Activated naive CD4-positive, alpha-beta T cell treated with anti-CD3 and anti-CD28 coated beads, Interleukin-2, amount 50 U/mL, for 16 hours (primary cell): ENCODE data around the gene MAP4K4.

Source experiments
- DNase-seq: peaks from one replicate; pipeline ENCODE4 v3.0.0-alpha.2; 2020

Gene MAP4K4

GRCh38 chr2:101693991-101694588 is 3.4 kb upstream of the MAP4K4 start:
- DNase-seq: no peak

- peak; percentile 17 for DNase-seq
These were observed 1.0 kb upstream of the MAP4K4 start for GRCh38 chr2:101696272-101697123.

- peak; percentile 32 for DNase-seq
These were observed 722 bp downstream of the MAP4K4 start for GRCh38 chr2:101698014-101698843.

GRCh38 chr2:101698844-101699754 is 1.6 kb downstream of the MAP4K4 start:
- peak; percentile 43 for DNase-seq

GRCh38 chr2:101699755-101700461 is 2.4 kb downstream of the MAP4K4 start:
- DNase-seq: no peak

GRCh38 chr2:101704046-101704466 is 6.5 kb downstream of the MAP4K4 start:
- peak; percentile 33 for DNase-seq

GRCh38 chr2:101704816-101705578 is 7.5 kb downstream of the MAP4K4 start:
- DNase-seq: no peak

GRCh38 chr2:101706121-101706818 is 8.8 kb downstream of the MAP4K4 start:
- DNase-seq: no peak

- DNase-seq: no peak
These were observed 9.3 kb downstream of the MAP4K4 start for GRCh38 chr2:101706819-101707177.

GRCh38 chr2:101710036-101710435 is 12.5 kb downstream of the MAP4K4 start:
- DNase-seq: no peak

GRCh38 chr2:101710471-101711318 is 13.2 kb downstream of the MAP4K4 start:
- DNase-seq: no peak

GRCh38 chr2:101714118-101714517 is 16.6 kb downstream of the MAP4K4 start:
- no peak for DNase-seq

GRCh38 chr2:101717071-101717845 is 19.8 kb downstream of the MAP4K4 start:
- DNase-seq: peak; percentile 33

GRCh38 chr2:101718479-101718878 is 21.0 kb downstream of the MAP4K4 start:
- DNase-seq: no peak

- peak; percentile 54 for DNase-seq
These were observed 21.6 kb downstream of the MAP4K4 start for GRCh38 chr2:101718993-101719571.

- no peak for DNase-seq
These were observed 23.2 kb downstream of the MAP4K4 start for GRCh38 chr2:101720732-101721131.

GRCh38 chr2:101722864-101723263 is 25.4 kb downstream of the MAP4K4 start:
- DNase-seq: no peak
